Measurements from ENCODE around the gene KDM4C.
"Not testable (repeated sequence)": the region's sequence is repeated elsewhere in the genome, so short reads cannot be mapped to it uniquely, and the experiment has no call there.

KDM4C gene

DNA sequence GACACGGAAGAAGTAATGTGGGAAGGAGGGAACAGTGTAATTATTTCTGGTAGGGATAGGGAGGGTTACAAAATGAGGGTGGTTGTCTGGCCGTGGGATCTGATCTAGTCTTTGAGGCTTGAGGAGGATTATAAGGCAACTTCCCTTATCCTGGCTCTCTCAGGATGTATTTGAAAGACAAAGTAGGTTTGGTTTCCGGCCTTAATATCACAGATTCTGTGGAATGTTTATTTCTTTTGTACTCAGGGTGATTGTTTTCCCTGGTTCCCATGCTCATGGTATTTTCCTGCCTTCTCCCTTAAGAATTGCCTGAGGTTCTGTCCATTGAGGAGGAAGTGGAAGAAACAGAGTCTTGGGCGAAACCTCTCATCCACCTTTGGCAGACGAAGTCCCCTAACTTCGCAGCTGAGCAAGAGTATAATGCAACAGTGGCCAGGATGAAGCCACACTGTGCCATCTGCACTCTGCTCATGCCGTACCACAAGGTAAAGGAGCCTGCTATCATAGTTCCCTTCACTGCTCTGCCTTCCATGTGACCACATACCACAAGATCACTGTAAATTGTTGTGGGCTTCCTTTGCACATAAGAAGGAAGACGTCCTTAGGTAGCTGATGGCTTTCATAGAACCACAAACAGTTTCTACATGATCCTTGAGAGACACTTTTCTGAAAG is 253.8 kb downstream of the KDM4C start:
- intact Hi-C loops (cut with DNase I; ENCODE audit: low total_unique reads) = no loop called here
- TF ChIP-seq, protein P1, sequence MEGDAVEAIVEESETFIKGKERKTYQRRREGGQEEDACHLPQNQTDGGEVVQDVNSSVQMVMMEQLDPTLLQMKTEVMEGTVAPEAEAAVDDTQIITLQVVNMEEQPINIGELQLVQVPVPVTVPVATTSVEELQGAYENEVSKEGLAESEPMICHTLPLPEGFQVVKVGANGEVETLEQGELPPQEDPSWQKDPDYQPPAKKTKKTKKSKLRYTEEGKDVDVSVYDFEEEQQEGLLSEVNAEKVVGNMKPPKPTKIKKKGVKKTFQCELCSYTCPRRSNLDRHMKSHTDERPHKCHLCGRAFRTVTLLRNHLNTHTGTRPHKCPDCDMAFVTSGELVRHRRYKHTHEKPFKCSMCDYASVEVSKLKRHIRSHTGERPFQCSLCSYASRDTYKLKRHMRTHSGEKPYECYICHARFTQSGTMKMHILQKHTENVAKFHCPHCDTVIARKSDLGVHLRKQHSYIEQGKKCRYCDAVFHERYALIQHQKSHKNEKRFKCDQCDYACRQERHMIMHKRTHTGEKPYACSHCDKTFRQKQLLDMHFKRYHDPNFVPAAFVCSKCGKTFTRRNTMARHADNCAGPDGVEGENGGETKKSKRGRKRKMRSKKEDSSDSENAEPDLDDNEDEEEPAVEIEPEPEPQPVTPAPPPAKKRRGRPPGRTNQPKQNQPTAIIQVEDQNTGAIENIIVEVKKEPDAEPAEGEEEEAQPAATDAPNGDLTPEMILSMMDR (IDR thresholded peaks at IDR 0.05) = no peak
- H3K27ac ChIP-seq = no peak overlapping the region
- no peak for DNase-seq
- peaks cover 0 to 9% (median 0%) of the 10 kb centered on the region in 4 donors for H3K4me1 ChIP-seq
- H3K9me3 ChIP-seq = no peaks in the 10 kb centered on the region
- H3K36me3 ChIP-seq = peaks cover 38 to 48% (median 44%) of the 10 kb centered on the region in 3 donors
- H3K27me3 ChIP-seq = no peaks in the 10 kb centered on the region
- no peak overlapping the region for H3K4me3 ChIP-seq

- Histone ChIP-seq H3K9me3 (no peaks in the 10 kb centered on the region), H3K4me3 (no peak overlapping the region), H3K27ac (no peak overlapping the region), H3K36me3 (peaks cover 0 to 11% (median 0%) of the 10 kb centered on the region in 3 donors), H3K27me3 (no peaks in the 10 kb centered on the region), H3K4me1 (no peaks in the 10 kb centered on the region)
- intact Hi-C loops (cut with DNase I; ENCODE audit: low total_unique reads) = no loop called here
- TF ChIP-seq, protein P1 (IDR thresholded peaks at IDR 0.05) = no peak
- no peak for DNase-seq
These were observed 270.2 kb downstream of the KDM4C start for GRCh38 chr9:7027996-7028395.

GRCh38 chr9:7028591-7028990 is 270.8 kb downstream of the KDM4C start:
- intact Hi-C loops (cut with DNase I; ENCODE audit: low total_unique reads) = no loop called here
- no peaks in the 10 kb centered on the region for H3K9me3 ChIP-seq
- TF ChIP-seq, protein P1 (IDR thresholded peaks at IDR 0.05) = no peak
- no peak overlapping the region for H3K27ac ChIP-seq
- H3K4me1 ChIP-seq = no peaks in the 10 kb centered on the region
- DNase-seq = no peak
- H3K27me3 ChIP-seq = no peaks in the 10 kb centered on the region
- peaks cover 0 to 11% (median 0%) of the 10 kb centered on the region in 3 donors for H3K36me3 ChIP-seq
- H3K4me3 ChIP-seq = no peak overlapping the region

DNA sequence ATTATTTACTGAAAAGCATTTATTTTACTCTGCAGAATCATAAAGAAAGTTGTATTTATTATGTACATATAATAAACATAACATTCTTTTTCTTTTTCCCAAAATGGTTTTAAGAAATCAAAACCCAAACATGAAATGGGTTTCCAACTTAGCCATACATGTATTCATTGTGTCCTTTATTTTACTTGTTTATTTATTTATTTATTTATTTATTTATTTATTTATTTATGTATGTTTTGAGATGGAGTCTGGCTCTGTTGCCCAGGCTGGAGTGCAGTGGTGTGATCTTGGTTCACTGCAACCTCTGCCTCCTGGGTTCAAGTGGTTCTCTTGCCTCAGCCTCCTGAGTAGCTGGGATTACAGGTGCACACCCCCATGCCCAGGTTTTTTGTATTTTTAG is 273.2 kb downstream of the KDM4C start:
- H3K36me3 ChIP-seq = peaks cover 0 to 14% (median 0%) of the 10 kb centered on the region in 3 donors
- DNase-seq; H3K27me3 ChIP-seq; intact Hi-C loops (cut with DNase I; ENCODE audit: low total_unique reads); H3K9me3 ChIP-seq; H3K4me1 ChIP-seq; H3K27ac ChIP-seq; H3K4me3 ChIP-seq: not testable (repeated sequence)

DNA sequence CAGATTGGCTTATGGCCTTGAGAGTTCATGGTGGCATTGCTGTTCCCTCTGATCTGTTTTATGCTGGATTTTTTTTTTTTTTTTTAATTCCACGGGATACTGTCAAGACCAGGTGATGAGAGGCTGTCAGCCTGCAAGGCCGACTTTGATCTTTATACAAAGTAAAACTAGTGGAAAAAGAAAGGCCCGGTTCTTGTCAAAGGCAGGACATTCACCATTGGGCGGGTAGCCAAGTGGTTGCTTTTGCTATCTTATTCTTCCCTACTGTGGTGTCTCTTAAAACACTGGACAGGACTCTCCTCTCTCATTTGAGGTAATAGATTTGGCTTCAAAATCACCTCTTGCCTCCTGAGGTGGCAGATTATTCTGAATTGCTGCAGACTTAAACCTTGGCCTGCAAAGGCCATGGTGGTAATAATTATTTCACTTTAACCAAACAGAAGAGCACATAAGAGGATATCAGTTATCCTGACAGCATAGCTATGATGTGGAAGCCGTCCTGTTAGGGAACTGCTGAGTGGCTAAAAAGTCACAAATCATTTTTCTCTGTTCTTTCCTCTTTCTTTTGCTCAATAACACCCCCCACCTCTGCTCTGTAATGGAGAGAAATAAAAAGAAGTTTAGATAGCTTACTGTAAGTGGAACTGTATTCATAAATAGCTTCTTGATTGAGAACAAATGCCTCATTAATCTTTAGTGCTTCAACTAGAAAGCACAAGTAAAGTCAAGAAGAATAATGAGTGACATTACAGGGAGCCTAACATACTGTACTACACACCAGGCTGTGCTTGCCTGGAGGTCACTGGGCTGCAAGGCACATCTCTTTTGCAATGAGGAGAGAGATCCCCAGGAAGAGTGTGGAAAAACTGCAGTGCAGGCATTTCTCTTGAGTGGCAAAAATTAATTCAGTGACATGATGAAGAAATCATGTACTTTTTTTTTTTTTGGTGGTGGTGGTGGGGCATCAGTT is 275.6 kb downstream of the KDM4C start:
- Histone ChIP-seq H3K9me3 (no peaks in the 10 kb centered on the region), H3K36me3 (peaks cover 0 to 4% (median 0%) of the 10 kb centered on the region in 3 donors), H3K27ac (no peak overlapping the region), H3K4me3 (no peak overlapping the region), H3K27me3 (no peaks in the 10 kb centered on the region), H3K4me1 (no peaks in the 10 kb centered on the region)
- DNase-seq = no peak
- TF ChIP-seq, protein P1 (IDR thresholded peaks at IDR 0.05) = no peak
- intact Hi-C loops (cut with DNase I; ENCODE audit: low total_unique reads) = no loop called here

DNA sequence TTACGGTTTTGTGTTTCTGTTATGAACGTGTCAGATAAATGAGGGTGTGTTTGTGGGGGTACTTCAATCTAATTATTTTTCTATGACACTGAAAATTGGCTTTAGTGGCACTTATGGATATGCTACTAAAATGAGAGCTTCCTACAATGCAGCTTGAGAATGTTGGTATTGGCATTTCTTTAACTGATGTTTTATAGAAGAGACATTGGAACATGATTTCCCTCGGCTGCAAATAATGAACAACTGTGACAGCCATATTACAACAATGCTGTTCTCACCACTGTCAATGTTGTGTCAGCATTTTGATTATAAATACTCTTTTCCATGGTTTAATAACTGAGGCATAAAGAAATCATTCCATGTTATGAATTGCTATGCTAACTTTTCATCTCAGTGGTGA is 279.4 kb downstream of the KDM4C start:
- intact Hi-C loops (cut with DNase I; ENCODE audit: low total_unique reads) = no loop called here
- H3K36me3 ChIP-seq = peaks cover 0 to 5% (median 4%) of the 10 kb centered on the region in 3 donors
- no peaks in the 10 kb centered on the region for H3K27me3 ChIP-seq
- no peak overlapping the region for H3K27ac ChIP-seq
- no peaks in the 10 kb centered on the region for H3K4me1 ChIP-seq
- DNase-seq = no peak
- TF ChIP-seq, protein P1 (IDR thresholded peaks at IDR 0.05) = no peak
- no peaks in the 10 kb centered on the region for H3K9me3 ChIP-seq
- no peak overlapping the region for H3K4me3 ChIP-seq
